B cell (primary cell): ENCODE measurements around the gene SIPA1L3. TPM values are rescaled to one million over a fixed set of nuclear protein-coding genes. Genes with fewer than 3 reads are reported as not detected.

ENCODE experiments used
- ATAC-seq: fragments of 200-7000 bp; cut with Tn5 transposase; one replicate; pipeline ENCODE4 v1.10.0; 2021; ENCODE audit warnings: low read depth, mild to moderate bottlenecking, moderate number of reproducible peaks, moderate library complexity
- CTCF ChIA-PET: fragments of 350-600 bp; sonication (Branson Sonifier 250); formaldehyde crosslinking; loops from one replicate; lab custom pipeline; 2021; ENCODE audit warnings: antibody characterized with exemption, inconsistent platforms; lab: Charles Lee
- POLR2A ChIA-PET: fragments of 350-600 bp; sonication (Branson Sonifier 250); formaldehyde crosslinking; loops from one replicate; lab custom pipeline; 2021; ENCODE audit warnings: antibody characterized with exemption; lab: Charles Lee
- DNase-seq: peaks from one replicate; pipeline ENCODE4 v3.0.0; 2013
- H2AFZ ChIP-seq: 2 replicates; pipeline ENCODE4 v1.6.1; 2012; ENCODE audit warnings: mild to moderate bottlenecking, low read depth, low read length; ENCODE audit not compliant: insufficient read depth, poor library complexity, severe bottlenecking
- H3K27ac ChIP-seq, 2 donors: 1 replicate in 1 of 2; 2 replicates in 1 of 2; pipeline ENCODE4 v1.5.1; 2012 to 2013; ENCODE audit warnings: low read length in 2 of 2, mild to moderate bottlenecking in 2 of 2, moderate library complexity in 1 of 2
- H3K27me3 ChIP-seq, 4 experiments: fragments of 200-600 bp in 1 of 4; sonication (generic) in 1 of 4; replicated peaks in 1 of 4; 1 replicate in 2 of 4; 2 replicates in 2 of 4; pipeline versions ENCODE4 v1.6.1 to v1.7.0; 2013 to 2016; ENCODE audit warnings: low read length in 3 of 4, mild to moderate bottlenecking in 2 of 4, mixed read lengths in 1 of 4, moderate library complexity in 1 of 4; ENCODE audit not compliant: insufficient read depth in 4 of 4, control insufficient read depth in 3 of 4; ENCODE audit errors: control extremely low read depth in 1 of 4
- H3K36me3 ChIP-seq, 2 experiments: replicated peaks in 1 of 2; 1 replicate in 1 of 2; 2 replicates in 1 of 2; pipeline versions ENCODE4 v1.6.1 to v1.7.1; 2013; ENCODE audit warnings: low read length in 1 of 2; ENCODE audit not compliant: insufficient read depth in 2 of 2, control insufficient read depth in 1 of 2; ENCODE audit errors: control extremely low read depth in 1 of 2, extremely low read depth in 1 of 2
- H3K4me1 ChIP-seq, 2 donors: fragments of 200-600 bp in 1 of 2; sonication (generic) in 1 of 2; 1 replicate in 1 of 2; 2 replicates in 1 of 2; pipeline versions ENCODE4 v1.5.1 to v1.6.1; 2013 to 2017; ENCODE audit warnings: low read length in 2 of 2; ENCODE audit not compliant: control insufficient read depth in 2 of 2, insufficient read depth in 2 of 2
- H3K4me2 ChIP-seq: replicated peaks from 2 replicates; pipeline ENCODE3; 2012; ENCODE audit warnings: mild to moderate bottlenecking, low read depth, low read length; ENCODE audit not compliant: poor library complexity, severe bottlenecking
- H3K4me3 ChIP-seq, 5 experiments: fragments of 200-600 bp in 1 of 5; sonication (generic) in 1 of 5; 1 replicate in 3 of 5; 2 replicates in 2 of 5; pipeline versions ENCODE4 v1.5.1 to v1.7.0; 2011 to 2016; ENCODE audit warnings: low read length in 4 of 5, mild to moderate bottlenecking in 4 of 5, low read depth in 2 of 5, control low read depth in 1 of 5, moderate library complexity in 1 of 5; ENCODE audit not compliant: insufficient read depth in 1 of 5; ENCODE audit errors: control extremely low read depth in 1 of 5, extremely low read depth in 1 of 5
- H3K79me2 ChIP-seq: fragments of 200-600 bp; sonication (generic); one replicate; pipeline ENCODE4 v1.6.0; 2016; ENCODE audit warnings: low read length; ENCODE audit not compliant: control insufficient read depth, insufficient read depth
- H3K9ac ChIP-seq: fragments of 200-600 bp; sonication (generic); 2 replicates; pipeline ENCODE4 v1.6.1; 2017; ENCODE audit warnings: mild to moderate bottlenecking, low read length, moderate library complexity
- H3K9me3 ChIP-seq, 3 donors: one replicate each; pipeline versions ENCODE4 v1.6.1 to v1.7.1; 2013; ENCODE audit warnings: low read length in 2 of 3; ENCODE audit not compliant: control insufficient read depth in 2 of 3, insufficient read depth in 1 of 3; ENCODE audit errors: control extremely low read depth in 1 of 3
- H4K20me1 ChIP-seq: 2 replicates; pipeline ENCODE4 v1.6.0; 2012; ENCODE audit warnings: mild to moderate bottlenecking, low read length; ENCODE audit not compliant: insufficient read depth, control insufficient read depth, poor library complexity, severe bottlenecking
- H3K27ac Mint-ChIP-seq: one replicate; pipeline ENCODE4 v1.8.0; 2021; ENCODE audit warnings: mixed read lengths
- H3K27me3 Mint-ChIP-seq: one replicate; pipeline ENCODE4 v1.8.0; 2021; ENCODE audit warnings: mixed read lengths
- H3K4me1 Mint-ChIP-seq: one replicate; pipeline ENCODE4 v1.8.0; 2021; ENCODE audit warnings: mixed read lengths
- H3K4me3 Mint-ChIP-seq: one replicate; pipeline ENCODE4 v1.8.0; 2021; ENCODE audit warnings: mixed read lengths
- H3K9me3 Mint-ChIP-seq: one replicate; pipeline ENCODE4 v1.8.0; 2022; ENCODE audit warnings: mixed read lengths; ENCODE audit not compliant: insufficient read depth
- EZH2 ChIP-seq: IDR thresholded peaks from 2 replicates; pipeline ENCODE4 v1.6.1; 2012; ENCODE audit warnings: borderline replicate concordance, low read depth, mild to moderate bottlenecking, moderate library complexity, low read length; ENCODE audit not compliant: insufficient read depth, poor library complexity, severe bottlenecking
- WGBS: methylation state at CpG from one replicate; pipeline ENCODE4 v1.1.5; 2013; ENCODE audit warnings: missing lambda C conversion rate; ENCODE audit not compliant: insufficient coverage; 5-methylcytosine and 5-hydroxymethylcytosine counted together
- intact Hi-C: fragments of 100-400 bp; cut with micrococcal nuclease; formaldehyde crosslinking; loops from one replicate; pipeline ENCODE4 v1.10.0; 2022
- polyA plus RNA-seq: library from polyadenylated mRNA; depleted of rRNA; stranded (reverse); fragments of >200 nt; gene quantifications from 2 replicates; pipeline ENCODE4 v1.2.3, GENCODE V29; 2012
- total RNA-seq, 2 donors: library from RNA; stranded (reverse); fragments of 120-200 nt in 1 of 2; gene quantifications; 1 replicate in 1 of 2; 2 replicates in 1 of 2; pipeline versions ENCODE4 v1.2.3 to v1.2.4, GENCODE V29; 2013 to 2022
- TF ChIP-seq, protein P1 (sequence below): fragments of 200-600 bp; IDR thresholded peaks from one replicate; pipeline ENCODE4 v1.8.0; 2022; ENCODE audit warnings: antibody characterized with exemption, mild to moderate bottlenecking

The SIPA1L3 gene
- total and polyA plus RNA-seq, 2 donors (not counting 1 experiment from before 2014, with no cell fraction given) = 48.3 to 295 TPM

DNA sequence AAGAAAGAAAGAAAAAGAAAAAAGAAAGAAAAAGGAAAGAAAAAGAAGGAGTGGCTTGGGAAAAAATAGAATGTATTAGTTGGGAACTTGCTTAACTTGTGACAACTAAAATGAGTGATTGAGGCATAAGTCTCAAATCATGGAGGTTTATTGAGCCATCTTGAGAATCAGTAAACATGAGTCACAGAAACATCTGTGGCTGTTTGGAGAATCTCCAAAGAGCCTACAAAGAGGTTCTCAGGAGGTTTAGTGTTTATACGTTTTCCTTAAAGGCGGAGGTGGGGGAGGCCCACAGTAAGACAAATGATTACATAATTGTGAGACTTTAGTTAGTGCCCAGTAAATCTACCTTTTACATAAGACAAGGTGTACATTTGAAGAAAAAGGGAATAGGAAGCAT, 39.2 kb upstream of the SIPA1L3 start:
- H3K27me3 Mint-ChIP-seq = peaks cover 25% of the 10 kb centered on the region
- no peak overlapping the region for H3K4me3 ChIP-seq
- no peaks in the 10 kb centered on the region for H3K4me1 Mint-ChIP-seq
- DNase-seq = no peak
- intact Hi-C loops = no loop called here
- no peak overlapping the region for H2AFZ ChIP-seq
- H3K9me3 Mint-ChIP-seq = no peaks in the 10 kb centered on the region
- H3K27me3 ChIP-seq = peaks cover 0 to 3% (median 0%) of the 10 kb centered on the region in 4 experiments
- H3K79me2 ChIP-seq = no peaks in the 10 kb centered on the region
- H3K4me3 Mint-ChIP-seq = no peak overlapping the region
- TF ChIP-seq, protein P1, sequence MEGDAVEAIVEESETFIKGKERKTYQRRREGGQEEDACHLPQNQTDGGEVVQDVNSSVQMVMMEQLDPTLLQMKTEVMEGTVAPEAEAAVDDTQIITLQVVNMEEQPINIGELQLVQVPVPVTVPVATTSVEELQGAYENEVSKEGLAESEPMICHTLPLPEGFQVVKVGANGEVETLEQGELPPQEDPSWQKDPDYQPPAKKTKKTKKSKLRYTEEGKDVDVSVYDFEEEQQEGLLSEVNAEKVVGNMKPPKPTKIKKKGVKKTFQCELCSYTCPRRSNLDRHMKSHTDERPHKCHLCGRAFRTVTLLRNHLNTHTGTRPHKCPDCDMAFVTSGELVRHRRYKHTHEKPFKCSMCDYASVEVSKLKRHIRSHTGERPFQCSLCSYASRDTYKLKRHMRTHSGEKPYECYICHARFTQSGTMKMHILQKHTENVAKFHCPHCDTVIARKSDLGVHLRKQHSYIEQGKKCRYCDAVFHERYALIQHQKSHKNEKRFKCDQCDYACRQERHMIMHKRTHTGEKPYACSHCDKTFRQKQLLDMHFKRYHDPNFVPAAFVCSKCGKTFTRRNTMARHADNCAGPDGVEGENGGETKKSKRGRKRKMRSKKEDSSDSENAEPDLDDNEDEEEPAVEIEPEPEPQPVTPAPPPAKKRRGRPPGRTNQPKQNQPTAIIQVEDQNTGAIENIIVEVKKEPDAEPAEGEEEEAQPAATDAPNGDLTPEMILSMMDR = no peak
- no peak for TF ChIP-seq EZH2
- H3K4me2 ChIP-seq = no peak overlapping the region
- ChIA-PET CTCF (no interaction called here), POLR2A (no interaction called here)
- H3K36me3 ChIP-seq = no peaks in the 10 kb centered on the region
- WGBS = no CpG with 5 or more reads among the region's 2 CpGs
- no peaks in the 10 kb centered on the region for H4K20me1 ChIP-seq
- no peak for ATAC-seq
- H3K4me1 ChIP-seq = no peaks in the 10 kb centered on the region
- no peak overlapping the region for H3K9ac ChIP-seq
- H3K9me3 ChIP-seq = no peaks in the 10 kb centered on the region
- no peak overlapping the region for H3K27ac ChIP-seq
- no peak overlapping the region for H3K27ac Mint-ChIP-seq

GRCh38 chr19:37869766-37870340, 37.2 kb upstream of the SIPA1L3 start:
- Histone ChIP-seq H3K4me2 (no peak overlapping the region), H3K36me3 (no peaks in the 10 kb centered on the region), H3K27ac (no peak overlapping the region), H3K9me3 (no peaks in the 10 kb centered on the region), H3K4me1 (no peaks in the 10 kb centered on the region), H3K4me3 (no peak overlapping the region), H3K79me2 (no peaks in the 10 kb centered on the region), H4K20me1 (no peaks in the 10 kb centered on the region), H2AFZ (no peak overlapping the region), H3K9ac (no peak overlapping the region), H3K27me3 (peaks cover 0 to 3% (median 0%) of the 10 kb centered on the region in 4 experiments)
- CTCF ChIA-PET = no interaction called here
- intact Hi-C loops = no loop called here
- no peak for ATAC-seq
- no peak for DNase-seq
- POLR2A ChIA-PET = no interaction called here
- Mint-ChIP-seq H3K4me3 (no peak overlapping the region), H3K27me3 (peaks cover 25% of the 10 kb centered on the region), H3K4me1 (no peaks in the 10 kb centered on the region), H3K27ac (no peak overlapping the region), H3K9me3 (no peaks in the 10 kb centered on the region)
- WGBS = 93% methylated on average over 2 of the region's 4 CpGs
- TF ChIP-seq EZH2 = no peak
- TF ChIP-seq, protein P1 = no peak
